Adrenal gland (tissue), 12 donors: ENCODE measurements around the gene TPO. TPM values are rescaled to one million over a fixed set of nuclear protein-coding genes. Genes with fewer than 3 reads are reported as not detected.

Experiments
- DNase-seq, 7 donors: peaks; one replicate each; pipeline ENCODE4 v3.0.0-alpha.2; 2019 to 2020
- H3K27ac ChIP-seq, 5 donors: fragments of 200-600 bp; sonication (generic) in 4 of 5; 1 replicate in 3 of 5; 2 replicates in 2 of 5; pipeline versions ENCODE4 v1.5.1 to v1.8.0; 2016 to 2020; ENCODE audit warnings: mild to moderate bottlenecking in 1 of 5
- H3K27me3 ChIP-seq: fragments of 200-600 bp; 2 replicates; pipeline ENCODE4 v1.8.0; 2021
- H3K36me3 ChIP-seq, 2 donors: fragments of 200-600 bp; replicated peaks in 1 of 2; 1 replicate in 1 of 2; 2 replicates in 1 of 2; pipeline versions ENCODE4 v1.5.1 to v1.8.0; 2018 to 2022
- H3K4me1 ChIP-seq, 2 donors: fragments of 200-600 bp; replicated peaks in 1 of 2; 1 replicate in 1 of 2; 2 replicates in 1 of 2; pipeline versions ENCODE4 v1.5.1 to v1.8.0; 2018 to 2021
- H3K4me3 ChIP-seq, 4 donors: fragments of 200-600 bp; sonication (generic) in 3 of 4; one replicate each; pipeline ENCODE4 v1.5.1; 2016 to 2018
- H3K9me3 ChIP-seq, 3 donors: fragments of 200-600 bp; sonication (generic) in 1 of 3; replicated peaks in 1 of 3; 1 replicate in 2 of 3; 2 replicates in 1 of 3; pipeline versions ENCODE4 v1.5.1 to v1.8.0; 2016 to 2021
- POLR2A ChIP-seq, 2 donors: fragments of 450-650 bp; IDR thresholded peaks; one replicate each; pipeline ENCODE4 v1.6.1; 2017; ENCODE audit warnings: antibody characterized with exemption in 2 of 2, mild to moderate bottlenecking in 2 of 2, moderate library complexity in 1 of 2
- WGBS, 4 donors: extraction: QIAGEN DNeasy Blood & Tissue Kit in 2 of 4; methylation state at CpG; one replicate each; pipeline versions ENCODE4 v1.1.5 to v1.1.7; 2013 to 2017; 5-methylcytosine and 5-hydroxymethylcytosine counted together
- intact Hi-C, 2 donors: fragments of 100-400 bp; cut with DNase I; formaldehyde crosslinking; loops; one replicate each; pipeline versions ENCODE4 v1.14.1 to v1.15.0; 2022 to 2023
- polyA plus RNA-seq, 3 donors: library from polyadenylated mRNA; stranded (reverse); fragments of 200-250 nt in 2 of 3; fragments of 350-450 nt in 1 of 3; fragmentation: Illumina TruSeq in 1 of 3; extraction: RNeasy Lipid Tissue Mini Kit (QIAGEN cat#74804) in 1 of 3; gene quantifications; one replicate each; pipeline ENCODE4 v1.2.3, GENCODE V29; 2013 to 2014
- total RNA-seq, 9 donors: library from RNA; depleted of rRNA in 4 of 9; stranded (reverse); fragments of >200 nt in 4 of 9; fragments of 120-200 nt in 1 of 9; fragmentation: NEBNext Ultra II Directional in 1 of 9; extraction: Animal tissue kit (Norgen Biotek cat#: 25700) in 1 of 9; gene quantifications; one replicate each; pipeline versions ENCODE4 v1.1.0 to v1.2.4, GENCODE V29; 2013 to 2023
- TF ChIP-seq, protein P1 (sequence below), 6 experiments: fragments of 450-650 bp in 4 of 6; fragments of 200-600 bp in 2 of 6; sonication (generic) in 1 of 6; IDR thresholded peaks; 1 replicate in 5 of 6; 2 replicates in 1 of 6; pipeline versions ENCODE4 v1.5.1 to v1.8.0; 2016 to 2021; ENCODE audit warnings: antibody characterized with exemption in 6 of 6, mild to moderate bottlenecking in 2 of 6, moderate library complexity in 1 of 6
- donor health status: healthy with polysubstance abuse.
- donor health status: Bipolar disorder and iron deficiency.
- donor health status: DM: yes; HTN: yes; CAD: no.
- donor health status: DM: no; HTN: no; CAD: no.
- donor health status: DM: no; HTN: no; CAD: no.
- donor health status: DM: yes; HTN: yes; CAD: no.

The TPO gene
- total and polyA plus RNA-seq, 12 donors: 0.08 to 16.0 (median 1.6) TPM; not detected in 8

DNA sequence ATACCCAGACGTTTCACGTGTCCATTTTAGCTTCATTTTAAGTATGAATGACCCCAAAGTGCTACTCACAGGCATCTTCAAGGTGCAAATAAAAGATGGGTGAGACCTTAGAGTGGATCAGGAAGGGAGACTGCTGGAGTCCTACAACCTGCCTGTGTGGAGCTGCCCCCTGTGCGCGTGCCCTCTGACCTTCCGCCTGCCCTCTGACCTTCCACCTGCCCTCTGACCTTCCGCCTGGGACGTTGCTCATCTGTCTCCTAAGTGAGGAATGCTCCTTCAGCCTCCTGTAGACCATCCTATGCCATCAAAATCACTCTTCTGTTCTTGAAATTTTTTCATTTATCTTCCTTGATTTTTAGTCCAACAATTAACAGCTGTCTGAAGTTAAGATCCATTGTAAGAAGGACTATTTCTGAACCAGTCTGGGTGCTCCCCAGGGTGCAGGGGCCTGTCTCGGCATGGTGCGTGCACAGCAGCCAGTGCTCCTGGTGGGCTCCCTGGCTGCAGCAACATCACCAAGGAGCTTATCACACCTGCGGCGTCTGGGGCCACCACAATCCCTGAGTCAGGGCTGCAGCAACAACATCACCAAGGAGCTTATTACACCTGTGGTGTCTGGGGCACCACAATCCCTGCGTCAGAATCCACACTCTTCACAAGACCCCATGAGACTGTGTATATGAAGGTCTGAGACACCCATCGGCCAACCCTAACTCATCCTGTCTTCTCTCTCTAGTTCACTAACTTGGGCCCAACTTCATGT is 86.0 kb downstream of the TPO start:
- H3K4me3 ChIP-seq: no peak overlapping the region
- DNase-seq: no peak
- H3K9me3 ChIP-seq: no peaks in the 10 kb centered on the region
- WGBS, 4 donors: 80 to 85% (median 82%) methylated on average over 13 of the region's 13 CpGs
- no peaks in the 10 kb centered on the region for H3K4me1 ChIP-seq
- H3K27me3 ChIP-seq: no peaks in the 10 kb centered on the region
- H3K36me3 ChIP-seq: no peaks in the 10 kb centered on the region
- TF ChIP-seq, protein P1, sequence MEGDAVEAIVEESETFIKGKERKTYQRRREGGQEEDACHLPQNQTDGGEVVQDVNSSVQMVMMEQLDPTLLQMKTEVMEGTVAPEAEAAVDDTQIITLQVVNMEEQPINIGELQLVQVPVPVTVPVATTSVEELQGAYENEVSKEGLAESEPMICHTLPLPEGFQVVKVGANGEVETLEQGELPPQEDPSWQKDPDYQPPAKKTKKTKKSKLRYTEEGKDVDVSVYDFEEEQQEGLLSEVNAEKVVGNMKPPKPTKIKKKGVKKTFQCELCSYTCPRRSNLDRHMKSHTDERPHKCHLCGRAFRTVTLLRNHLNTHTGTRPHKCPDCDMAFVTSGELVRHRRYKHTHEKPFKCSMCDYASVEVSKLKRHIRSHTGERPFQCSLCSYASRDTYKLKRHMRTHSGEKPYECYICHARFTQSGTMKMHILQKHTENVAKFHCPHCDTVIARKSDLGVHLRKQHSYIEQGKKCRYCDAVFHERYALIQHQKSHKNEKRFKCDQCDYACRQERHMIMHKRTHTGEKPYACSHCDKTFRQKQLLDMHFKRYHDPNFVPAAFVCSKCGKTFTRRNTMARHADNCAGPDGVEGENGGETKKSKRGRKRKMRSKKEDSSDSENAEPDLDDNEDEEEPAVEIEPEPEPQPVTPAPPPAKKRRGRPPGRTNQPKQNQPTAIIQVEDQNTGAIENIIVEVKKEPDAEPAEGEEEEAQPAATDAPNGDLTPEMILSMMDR (IDR thresholded peaks at IDR 0.05): no peak
- no peak for TF ChIP-seq POLR2A (IDR thresholded peaks at IDR 0.05)
- H3K27ac ChIP-seq: no peak overlapping the region
- intact Hi-C loops: no loop called here

DNA sequence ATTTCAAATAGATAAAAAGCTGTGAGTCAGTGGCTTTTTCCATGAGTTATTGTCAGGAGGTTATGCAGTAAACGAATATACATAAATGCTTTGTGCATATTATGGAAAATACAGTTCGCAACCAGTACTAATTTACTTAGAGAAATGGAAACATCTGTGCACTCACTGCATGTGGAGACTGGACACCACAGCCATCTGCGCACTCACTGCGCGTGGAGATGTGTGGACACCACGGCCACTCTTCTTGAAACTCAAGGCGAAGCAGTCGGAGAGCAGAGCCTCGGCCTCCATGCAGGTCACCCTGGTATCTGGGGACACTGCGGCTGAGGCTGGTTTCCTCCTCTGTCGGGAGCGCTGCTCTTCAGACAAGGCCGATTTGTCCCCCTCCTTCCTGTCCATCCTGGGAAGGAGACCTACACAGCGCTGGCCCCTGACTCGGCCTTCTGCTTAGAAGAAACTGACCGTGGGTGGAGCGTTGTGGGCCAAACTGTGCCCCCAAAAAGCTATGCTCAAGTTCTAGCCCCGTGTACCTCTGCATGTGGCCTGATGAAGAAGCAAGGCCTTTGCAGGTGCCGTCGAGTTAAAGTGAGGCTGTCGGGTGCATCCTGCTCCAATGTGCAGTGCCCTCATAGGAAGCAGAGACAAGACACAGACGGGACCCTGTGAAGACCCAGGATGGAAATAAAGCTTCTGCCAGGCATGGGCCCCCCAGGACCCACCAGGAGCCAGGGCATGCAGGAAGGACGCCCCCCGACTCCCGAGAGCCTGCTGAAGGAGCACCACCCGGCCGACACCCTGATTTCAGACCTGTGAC is 88.0 kb downstream of the TPO start:
- H3K4me3 ChIP-seq: no peak overlapping the region
- H3K9me3 ChIP-seq: no peaks in the 10 kb centered on the region
- H3K27ac ChIP-seq: no peak overlapping the region
- no peaks in the 10 kb centered on the region for H3K36me3 ChIP-seq
- 74 to 91% (median 84%) methylated on average over 21 to 27 of the region's 27 CpGs for WGBS, 4 donors
- no peak for DNase-seq
- H3K4me1 ChIP-seq: no peaks in the 10 kb centered on the region
- no peak for TF ChIP-seq POLR2A (IDR thresholded peaks at IDR 0.05)
- TF ChIP-seq, protein P1 (IDR thresholded peaks at IDR 0.05): no peak
- intact Hi-C loops: no loop called here
- no peaks in the 10 kb centered on the region for H3K27me3 ChIP-seq

DNA sequence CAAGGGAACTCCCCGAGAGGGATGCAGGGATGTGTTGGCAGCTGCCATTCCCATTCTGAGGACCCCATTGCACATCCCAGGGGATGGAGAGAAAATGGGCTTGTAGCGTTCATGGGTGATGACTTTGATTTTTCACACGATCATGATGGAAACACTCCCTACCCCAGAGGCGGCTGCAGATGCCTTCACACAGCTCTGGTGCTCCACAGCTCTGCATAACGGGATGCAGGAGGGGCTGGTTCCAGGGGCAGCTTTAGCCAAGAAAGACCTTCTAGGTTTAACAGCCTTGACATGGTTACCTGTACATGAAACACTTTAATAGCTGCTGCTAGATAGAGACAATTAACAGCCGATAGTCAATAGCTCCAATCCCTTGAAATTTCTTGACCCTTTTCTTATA is 88.7 kb downstream of the TPO start:
- intact Hi-C loops: no loop called here
- H3K36me3 ChIP-seq: no peaks in the 10 kb centered on the region
- WGBS, 4 donors: 77 to 92% (median 86%) methylated on average over 6 of the region's 6 CpGs

DNA sequence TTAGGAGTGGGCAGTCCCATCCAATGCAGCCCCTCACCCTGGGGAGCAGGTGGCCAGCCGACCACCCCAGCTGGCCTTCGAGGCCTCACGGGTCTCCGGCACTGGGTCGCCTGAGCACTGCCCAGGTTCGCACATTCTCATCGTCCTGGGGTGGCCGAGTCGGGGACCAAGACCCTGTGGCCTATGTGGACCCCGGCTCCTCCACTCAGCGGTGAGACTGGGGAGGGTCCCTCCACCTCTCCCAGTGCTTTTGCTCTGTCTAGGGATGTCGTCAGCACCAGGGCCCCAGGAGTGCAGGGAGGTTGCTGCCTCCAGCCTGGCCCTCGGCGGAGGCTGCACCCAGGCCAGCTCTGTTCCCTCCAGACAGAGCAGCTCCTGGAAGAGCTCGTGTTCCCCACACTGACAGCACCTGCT is 89.6 kb downstream of the TPO start:
- TF ChIP-seq, protein P1 (IDR thresholded peaks at IDR 0.05): no peak
- no peak for TF ChIP-seq POLR2A (IDR thresholded peaks at IDR 0.05)
- Histone ChIP-seq H3K27me3 (no peaks in the 10 kb centered on the region), H3K27ac (no peak overlapping the region), H3K9me3 (no peaks in the 10 kb centered on the region), H3K4me1 (no peaks in the 10 kb centered on the region), H3K36me3 (no peaks in the 10 kb centered on the region), H3K4me3 (no peak overlapping the region)
- DNase-seq: no peak
- 74 to 91% (median 88%) methylated on average over 6 to 15 of the region's 15 CpGs for WGBS, 4 donors
- intact Hi-C loops: no loop called here

More for the DNA sequence above, 88.7 kb downstream of the TPO start:
- Histone ChIP-seq H3K27me3 (no peaks in the 10 kb centered on the region), H3K27ac (no peak overlapping the region), H3K9me3 (no peaks in the 10 kb centered on the region), H3K4me3 (no peak overlapping the region), H3K4me1 (no peaks in the 10 kb centered on the region)
- DNase-seq: no peak
- TF ChIP-seq, protein P1 (IDR thresholded peaks at IDR 0.05): no peak
- no peak for TF ChIP-seq POLR2A (IDR thresholded peaks at IDR 0.05)
